ENCODE measurements around the gene ATF7.
A peak's percentile ranks its signal among the peaks of the same experiment; 100 is the strongest.

Gene ATF7

GRCh38 chr12:53513712-53514410, 112.3 kb downstream of the ATF7 start:
- Histone ChIP-seq H3K9ac (ENCODE audit: low read depth, low read length) (no peak overlapping the region), H3K36me3 (ENCODE audit: control insufficient read depth, insufficient read depth, low read length) (peaks cover 5% of the 10 kb centered on the region)

DNA sequence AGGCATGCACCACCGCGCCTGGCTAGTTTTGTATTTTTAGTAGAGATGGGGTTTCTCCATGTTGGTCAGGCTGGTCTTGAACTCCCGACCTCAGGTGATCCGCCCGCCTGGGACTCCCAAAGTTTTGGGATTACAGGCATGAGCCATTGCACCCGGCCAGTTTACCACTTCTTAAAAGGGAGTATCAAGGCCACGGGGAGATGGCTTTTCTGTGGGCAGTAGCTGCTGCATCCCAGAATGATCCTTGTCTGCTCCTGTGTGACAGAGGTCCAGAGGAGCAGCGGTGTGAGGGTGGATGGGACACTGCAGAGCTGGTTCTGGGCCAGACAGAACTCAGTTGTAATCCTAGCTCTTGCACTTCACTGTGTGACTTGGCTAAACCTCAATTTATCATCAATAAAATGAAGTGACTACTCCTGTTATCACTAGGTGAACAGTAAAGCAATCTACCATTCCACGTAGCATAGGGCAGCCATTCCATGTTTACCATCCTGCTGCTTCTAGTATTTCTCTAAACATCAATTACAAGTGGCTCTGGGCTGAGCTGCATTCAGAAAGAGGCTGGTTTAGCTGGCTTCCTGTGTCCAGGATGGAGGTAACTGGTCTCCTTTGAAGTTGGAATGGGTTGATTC, 115.9 kb downstream of the ATF7 start:
- peaks cover 13% of the 10 kb centered on the region for H3K36me3 ChIP-seq (ENCODE audit: control insufficient read depth, insufficient read depth, low read length)
- H3K9me3 ChIP-seq (ENCODE audit: control insufficient read depth, insufficient read depth, low read length), result no peaks in the 10 kb centered on the region

More at GRCh38 chr12:53513712-53514410, 112.3 kb downstream of the ATF7 start:
- Histone ChIP-seq H3K27me3 (ENCODE audit: control insufficient read depth, insufficient read depth, low read length) (no peaks in the 10 kb centered on the region), H3K4me1 (ENCODE audit: control insufficient read depth, insufficient read depth, low read length) (no peaks in the 10 kb centered on the region), H3K9me3 (ENCODE audit: control insufficient read depth, insufficient read depth, low read length) (no peaks in the 10 kb centered on the region), H3K4me3 (ENCODE audit: low read depth, low read length) (no peak overlapping the region)

DNA sequence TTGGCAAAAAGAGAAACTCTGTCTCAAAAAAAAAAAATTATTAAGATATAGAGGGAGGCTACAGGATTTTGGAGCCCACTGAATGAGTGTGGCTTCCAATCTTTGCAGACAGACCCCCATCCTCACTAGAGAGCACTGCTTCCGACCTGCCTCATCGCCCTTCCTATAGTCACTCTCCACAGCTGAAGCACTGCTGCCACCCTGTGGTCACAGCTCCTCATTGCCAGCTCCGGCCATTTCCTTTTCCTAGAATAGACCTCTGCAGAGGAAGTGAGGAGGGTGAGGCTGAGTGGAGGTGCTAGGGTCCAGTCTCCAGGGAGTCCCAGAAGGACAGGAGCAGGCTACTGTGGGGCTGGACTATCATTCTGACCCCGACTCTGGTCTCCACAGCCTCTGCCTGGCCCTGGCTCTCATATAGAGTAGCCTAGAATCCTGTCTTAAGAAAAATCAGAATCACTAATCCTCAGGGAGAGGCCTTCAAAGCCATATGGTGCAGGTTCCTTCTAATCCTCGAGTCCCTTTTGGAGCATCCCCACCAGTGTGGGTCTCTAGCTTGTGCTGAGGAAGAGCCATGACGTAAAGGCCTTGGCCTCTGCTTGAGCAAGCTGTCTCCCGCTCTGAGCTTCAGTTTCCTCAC, 117.5 kb downstream of the ATF7 start:
- H3K4me3 ChIP-seq (ENCODE audit: low read depth, low read length), result no peak overlapping the region
- H3K9me3 ChIP-seq (ENCODE audit: control insufficient read depth, insufficient read depth, low read length), result no peaks in the 10 kb centered on the region
- H3K36me3 ChIP-seq (ENCODE audit: control insufficient read depth, insufficient read depth, low read length), result peaks cover 24% of the 10 kb centered on the region
- H3K9ac ChIP-seq (ENCODE audit: low read depth, low read length), result no peak overlapping the region
- no peaks in the 10 kb centered on the region for H3K27me3 ChIP-seq (ENCODE audit: control insufficient read depth, insufficient read depth, low read length)
- H3K4me1 ChIP-seq (ENCODE audit: control insufficient read depth, insufficient read depth, low read length), result peaks cover 2% of the 10 kb centered on the region

More for the DNA sequence above, 115.9 kb downstream of the ATF7 start:
- no peak overlapping the region for H3K9ac ChIP-seq (ENCODE audit: low read depth, low read length)
- H3K27me3 ChIP-seq (ENCODE audit: control insufficient read depth, insufficient read depth, low read length), result no peaks in the 10 kb centered on the region
- H3K4me3 ChIP-seq (ENCODE audit: low read depth, low read length), result no peak overlapping the region
- peaks cover 2% of the 10 kb centered on the region for H3K4me1 ChIP-seq (ENCODE audit: control insufficient read depth, insufficient read depth, low read length)

DNA sequence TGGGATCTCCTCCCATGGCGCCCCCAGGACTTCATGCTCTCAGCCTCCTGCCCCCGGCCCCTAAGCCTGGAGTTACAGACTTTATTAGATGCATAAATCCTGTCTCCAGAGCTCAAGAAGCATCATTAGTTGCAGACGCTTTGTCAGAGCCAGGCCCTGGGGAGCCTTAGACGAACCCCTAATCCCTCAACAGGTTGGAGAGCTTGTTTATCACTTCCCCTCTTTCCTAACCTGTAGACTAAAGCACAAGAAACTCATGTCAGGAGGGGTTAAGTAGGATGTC, 118.6 kb downstream of the ATF7 start:
- peak overlapping the region; percentile 16 for H3K9ac ChIP-seq (ENCODE audit: low read depth, low read length)
- H3K4me1 ChIP-seq (ENCODE audit: control insufficient read depth, insufficient read depth, low read length), result peaks cover 2% of the 10 kb centered on the region
- no peaks in the 10 kb centered on the region for H3K27me3 ChIP-seq (ENCODE audit: control insufficient read depth, insufficient read depth, low read length)
- H3K4me3 ChIP-seq (ENCODE audit: low read depth, low read length), result no peak overlapping the region
- H3K36me3 ChIP-seq (ENCODE audit: control insufficient read depth, insufficient read depth, low read length), result peaks cover 29% of the 10 kb centered on the region
- H3K9me3 ChIP-seq (ENCODE audit: control insufficient read depth, insufficient read depth, low read length), result no peaks in the 10 kb centered on the region

DNA sequence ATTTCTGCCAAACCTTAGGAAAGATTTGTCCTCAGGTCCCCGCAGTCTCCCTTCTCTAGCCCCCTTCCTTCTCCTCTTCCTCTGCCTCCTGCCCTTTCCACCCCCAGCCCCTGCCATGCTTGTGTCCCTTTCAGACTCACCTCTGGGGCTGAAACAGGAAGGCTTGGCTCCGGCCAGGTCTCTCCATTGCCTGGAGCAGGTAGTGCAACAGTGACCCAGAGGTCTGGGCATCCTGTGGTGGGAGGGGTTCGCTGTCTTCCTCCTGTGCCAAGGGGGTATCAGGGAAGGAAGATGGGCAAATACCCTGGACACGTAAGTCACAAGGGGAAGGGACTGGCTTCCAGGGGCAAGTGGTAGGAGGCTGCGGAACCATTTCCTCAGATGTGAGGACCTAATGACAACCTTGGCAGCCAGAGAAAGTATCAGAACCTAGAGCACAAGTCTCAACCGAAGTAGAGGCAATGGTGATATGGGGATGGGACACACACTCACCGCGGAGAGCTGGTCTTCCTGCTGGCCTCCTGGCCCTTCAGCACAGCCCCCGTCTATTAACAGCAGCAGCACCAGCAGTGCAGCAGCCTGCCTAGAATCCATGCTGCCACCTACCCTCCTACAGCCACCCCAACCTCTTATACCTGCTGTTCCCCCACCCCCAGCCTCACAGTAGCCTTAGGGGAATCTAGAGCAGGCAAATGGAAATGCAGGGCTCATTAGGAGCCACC, 119.1 kb downstream of the ATF7 start, which contains the start of gene NPFF:
NPFF (minus strand) TSS at position 604 of the 722 bp plus-strand sequence; CDS start at position 594, 10 bp downstream.
- Histone ChIP-seq H3K4me3 (ENCODE audit: low read depth, low read length) (no peak within 1 kb of the TSS), H3K36me3 (ENCODE audit: control insufficient read depth, insufficient read depth, low read length) (peaks cover 29% of the 10 kb centered on the region), H3K27me3 (ENCODE audit: control insufficient read depth, insufficient read depth, low read length) (no peaks in the 10 kb centered on the region), H3K9ac (ENCODE audit: low read depth, low read length) (peak within 1 kb of the TSS; percentile 16), H3K4me1 (ENCODE audit: control insufficient read depth, insufficient read depth, low read length) (peaks cover 2% of the 10 kb centered on the region), H3K9me3 (ENCODE audit: control insufficient read depth, insufficient read depth, low read length) (no peaks in the 10 kb centered on the region)

- no peak overlapping the region for H3K4me3 ChIP-seq (ENCODE audit: low read depth, low read length)
- no peak overlapping the region for H3K9ac ChIP-seq (ENCODE audit: low read depth, low read length)
- H3K9me3 ChIP-seq (ENCODE audit: control insufficient read depth, insufficient read depth, low read length), result no peaks in the 10 kb centered on the region
- H3K36me3 ChIP-seq (ENCODE audit: control insufficient read depth, insufficient read depth, low read length), result peaks cover 29% of the 10 kb centered on the region
- peaks cover 5% of the 10 kb centered on the region for H3K4me1 ChIP-seq (ENCODE audit: control insufficient read depth, insufficient read depth, low read length)
- no peaks in the 10 kb centered on the region for H3K27me3 ChIP-seq (ENCODE audit: control insufficient read depth, insufficient read depth, low read length)
These were observed 119.8 kb downstream of the ATF7 start for GRCh38 chr12:53506450-53506785.

GRCh38 chr12:53505555-53506449, 120.4 kb downstream of the ATF7 start:
- H3K27me3 ChIP-seq (ENCODE audit: control insufficient read depth, insufficient read depth, low read length), result no peaks in the 10 kb centered on the region
- no peaks in the 10 kb centered on the region for H3K9me3 ChIP-seq (ENCODE audit: control insufficient read depth, insufficient read depth, low read length)
- peaks cover 5% of the 10 kb centered on the region for H3K4me1 ChIP-seq (ENCODE audit: control insufficient read depth, insufficient read depth, low read length)
- H3K4me3 ChIP-seq (ENCODE audit: low read depth, low read length), result no peak overlapping the region
- H3K9ac ChIP-seq (ENCODE audit: low read depth, low read length), result no peak overlapping the region
- H3K36me3 ChIP-seq (ENCODE audit: control insufficient read depth, insufficient read depth, low read length), result peaks cover 29% of the 10 kb centered on the region

- H3K36me3 ChIP-seq (ENCODE audit: control insufficient read depth, insufficient read depth, low read length), result peaks cover 29% of the 10 kb centered on the region
- no peaks in the 10 kb centered on the region for H3K9me3 ChIP-seq (ENCODE audit: control insufficient read depth, insufficient read depth, low read length)
- H3K27me3 ChIP-seq (ENCODE audit: control insufficient read depth, insufficient read depth, low read length), result no peaks in the 10 kb centered on the region
- no peak overlapping the region for H3K4me3 ChIP-seq (ENCODE audit: low read depth, low read length)
- H3K4me1 ChIP-seq (ENCODE audit: control insufficient read depth, insufficient read depth, low read length), result peaks cover 7% of the 10 kb centered on the region
- H3K9ac ChIP-seq (ENCODE audit: low read depth, low read length), result no peak overlapping the region
These were observed 121.1 kb downstream of the ATF7 start for GRCh38 chr12:53505086-53505485.

- no peaks in the 10 kb centered on the region for H3K27me3 ChIP-seq (ENCODE audit: control insufficient read depth, insufficient read depth, low read length)
- peaks cover 7% of the 10 kb centered on the region for H3K4me1 ChIP-seq (ENCODE audit: control insufficient read depth, insufficient read depth, low read length)
- H3K9ac ChIP-seq (ENCODE audit: low read depth, low read length), result no peak overlapping the region
- peaks cover 29% of the 10 kb centered on the region for H3K36me3 ChIP-seq (ENCODE audit: control insufficient read depth, insufficient read depth, low read length)
- H3K9me3 ChIP-seq (ENCODE audit: control insufficient read depth, insufficient read depth, low read length), result no peaks in the 10 kb centered on the region
- H3K4me3 ChIP-seq (ENCODE audit: low read depth, low read length), result no peak overlapping the region
These were observed 121.9 kb downstream of the ATF7 start for GRCh38 chr12:53504004-53504920.

- Histone ChIP-seq H3K9me3 (ENCODE audit: control insufficient read depth, insufficient read depth, low read length) (no peaks in the 10 kb centered on the region), H3K4me1 (ENCODE audit: control insufficient read depth, insufficient read depth, low read length) (peaks cover 11% of the 10 kb centered on the region), H3K9ac (ENCODE audit: low read depth, low read length) (no peak overlapping the region), H3K36me3 (ENCODE audit: control insufficient read depth, insufficient read depth, low read length) (peaks cover 29% of the 10 kb centered on the region), H3K4me3 (ENCODE audit: low read depth, low read length) (no peak overlapping the region), H3K27me3 (ENCODE audit: control insufficient read depth, insufficient read depth, low read length) (no peaks in the 10 kb centered on the region)
These were observed 123.0 kb downstream of the ATF7 start for GRCh38 chr12:53502983-53503728.
